ENCODE data around the gene TTBK2. TPM values are rescaled to one million over a fixed set of nuclear protein-coding genes. Genes with fewer than 3 reads are reported as not detected.

Gene TTBK2
- total and polyA plus RNA-seq, 10 of the 15 experiments (the other 5 are each of a cell fraction or from before 2014, with no cell fraction given), result 0.66 to 9.1 (median 3.7) TPM

DNA sequence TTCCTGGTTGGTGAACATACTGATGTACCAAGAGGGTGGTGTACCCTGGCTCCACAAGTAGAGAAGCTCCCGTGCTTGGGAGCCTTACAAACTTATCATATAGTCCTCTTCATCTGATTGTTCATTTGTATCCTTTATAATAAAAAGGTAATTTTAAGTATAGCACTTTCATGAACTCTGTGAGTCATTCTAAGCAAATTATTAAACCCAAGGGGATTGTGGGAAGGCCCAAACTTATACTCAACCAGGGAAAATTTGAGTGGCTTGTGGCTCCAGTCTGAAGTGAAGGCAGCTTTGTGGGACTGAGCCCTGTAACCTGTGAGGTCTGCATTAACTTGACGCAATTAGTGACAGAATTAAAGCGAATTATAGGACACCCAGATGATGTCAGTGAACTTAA lies 29.0 kb downstream of the TTBK2 start:
- peak; percentile 31 for TF ChIP-seq JUNB (IDR thresholded peaks at IDR 0.05)
- peak; percentile 68 for TF ChIP-seq MEF2B (IDR thresholded peaks at IDR 0.05; ENCODE audit: partially characterized antibody, poor library complexity, severe bottlenecking)
- no peak for TF ChIP-seq SMARCA5 (IDR thresholded peaks at IDR 0.05)
- TF ChIP-seq ZNF274 (IDR thresholded peaks at IDR 0.05; ENCODE audit: insufficient read depth, insufficient read length), result no peak
- no peak for TF ChIP-seq ZNF207 (IDR thresholded peaks at IDR 0.05; ENCODE audit: borderline replicate concordance)
- TF ChIP-seq DPF2 (IDR thresholded peaks at IDR 0.05), result 0 out of 2 replicates have a peak, but pooled peaks have one; percentile 25
- TF ChIP-seq RUNX3 (IDR thresholded peaks at IDR 0.05; ENCODE audit: low read length), result peak; percentile 51
- TF ChIP-seq MTA2 (IDR thresholded peaks at IDR 0.05; ENCODE audit: low read depth), result peak; percentile 45; the same call in 1 of the 2 replicates
- TF ChIP-seq, protein P1, sequence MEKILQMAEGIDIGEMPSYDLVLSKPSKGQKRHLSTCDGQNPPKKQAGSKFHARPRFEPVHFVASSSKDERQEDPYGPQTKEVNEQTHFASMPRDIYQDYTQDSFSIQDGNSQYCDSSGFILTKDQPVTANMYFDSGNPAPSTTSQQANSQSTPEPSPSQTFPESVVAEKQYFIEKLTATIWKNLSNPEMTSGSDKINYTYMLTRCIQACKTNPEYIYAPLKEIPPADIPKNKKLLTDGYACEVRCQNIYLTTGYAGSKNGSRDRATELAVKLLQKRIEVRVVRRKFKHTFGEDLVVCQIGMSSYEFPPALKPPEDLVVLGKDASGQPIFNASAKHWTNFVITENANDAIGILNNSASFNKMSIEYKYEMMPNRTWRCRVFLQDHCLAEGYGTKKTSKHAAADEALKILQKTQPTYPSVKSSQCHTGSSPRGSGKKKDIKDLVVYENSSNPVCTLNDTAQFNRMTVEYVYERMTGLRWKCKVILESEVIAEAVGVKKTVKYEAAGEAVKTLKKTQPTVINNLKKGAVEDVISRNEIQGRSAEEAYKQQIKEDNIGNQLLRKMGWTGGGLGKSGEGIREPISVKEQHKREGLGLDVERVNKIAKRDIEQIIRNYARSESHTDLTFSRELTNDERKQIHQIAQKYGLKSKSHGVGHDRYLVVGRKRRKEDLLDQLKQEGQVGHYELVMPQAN (conservative IDR thresholded peaks at IDR 0.05), result no peak
- BruUV-seq (replicated peaks), result no TSS peak
- ATAC-seq, result peak; percentile 66
- ChIA-PET RAD21 (ENCODE audit: unreplicated experiment) (no interaction called here), POLR2A (no interaction called here), SMC1A (ENCODE audit: uncharacterized antibody, unreplicated experiment) (interaction anchor here (1.0 to 1.1 kb wide), 2 partner anchors 19 to 187 kb away, joined by 4 read pairs; no protein-coding TSS in a partner anchor), CTCF (interaction anchor here (1.0 to 1.4 kb wide), 4 partner anchors 11 to 188 kb away, joined by 3 to 5 read pairs (median 4); no protein-coding TSS in a partner anchor)
- H3K79me2 ChIP-seq (ENCODE audit: control insufficient read depth, insufficient read depth, low read length), result no peaks in the 10 kb centered on the region
- no peaks in the 10 kb centered on the region for H4K20me1 ChIP-seq (ENCODE audit: control insufficient read depth, insufficient read depth)
- no peak for FAIRE-seq
- H3K4me2 ChIP-seq (ENCODE audit: control insufficient read depth, insufficient read depth), result no peak overlapping the region
- H2AFZ ChIP-seq (ENCODE audit: control insufficient read depth, low read depth, low read length), result no peak overlapping the region
- no peaks in the 10 kb centered on the region for H3K27me3 ChIP-seq (replicated peaks in 1 of 2; ENCODE audit: control insufficient read depth in 2 of 2, insufficient read depth in 2 of 2, low read length in 1 of 2)
- H3K9me3 ChIP-seq (replicated peaks; ENCODE audit: control insufficient read depth, insufficient read depth, low read length), result peaks cover 3% of the 10 kb centered on the region; the same call in 2 of the 3 replicates
- DNase-seq (ENCODE audit: low read depth, low spot score), result no peak
- H3K27ac ChIP-seq (ENCODE audit: control insufficient read depth, insufficient read depth), result no peak overlapping the region
- H3K4me1 ChIP-seq (ENCODE audit: control insufficient read depth, insufficient read depth, low read length), result no peaks in the 10 kb centered on the region
- no peak overlapping the region for H3K9ac ChIP-seq (ENCODE audit: control insufficient read depth, insufficient read depth, low read length)
- in situ Hi-C loops (cut with MboI) (no loop called here), intact Hi-C loops (cut with micrococcal nuclease; ENCODE audit: unreplicated experiment) (no loop called here)
- no peak overlapping the region for H3K4me3 ChIP-seq
- no peaks in the 10 kb centered on the region for H3K36me3 ChIP-seq (ENCODE audit: control insufficient read depth in 2 of 2, insufficient read depth in 2 of 2, low read length in 1 of 2)
- 27% methylated on average over 3 of the region's 3 CpGs for WGBS (ENCODE audit: insufficient coverage, insufficient replicate concordance, low lambda C conversion rate, missing lambda C conversion rate)
